H9 (cell line): ENCODE results near the gene SCAMP5. TPM values are rescaled to one million over a fixed set of nuclear protein-coding genes. Genes with fewer than 3 reads are reported as not detected.
A peak's percentile ranks its signal among the peaks of the same experiment; 100 is the strongest.

ENCODE experiments used
- DNase-seq: peaks from one replicate; pipeline ENCODE4 v3.0.0-alpha.2; 2017
- H2AFZ ChIP-seq: one replicate; pipeline ENCODE4 v1.6.1; 2013; ENCODE audit warnings: mild to moderate bottlenecking, low read length, control low read depth, moderate library complexity
- H2AK5ac ChIP-seq: 2 replicates; pipeline ENCODE4 v1.6.1; 2013; ENCODE audit warnings: low read length, control low read depth, mixed read lengths; ENCODE audit not compliant: insufficient read length
- H2BK120ac ChIP-seq: one replicate; pipeline ENCODE4 v1.6.1; 2013; ENCODE audit warnings: low read depth, mild to moderate bottlenecking, low read length, control low read depth, inconsistent platforms; ENCODE audit not compliant: poor library complexity, severe bottlenecking
- H2BK12ac ChIP-seq: 2 replicates; pipeline ENCODE4 v1.6.1; 2013; ENCODE audit warnings: low read length, control low read depth, mixed read lengths, low read depth; ENCODE audit not compliant: insufficient read length
- H2BK15ac ChIP-seq: 2 replicates; pipeline ENCODE4 v1.6.1; 2013; ENCODE audit warnings: low read depth, low read length, control low read depth
- H2BK20ac ChIP-seq: one replicate; pipeline ENCODE4 v1.6.1; 2013; ENCODE audit warnings: low read depth, mild to moderate bottlenecking, low read length, control low read depth, inconsistent platforms; ENCODE audit not compliant: poor library complexity, severe bottlenecking
- H2BK5ac ChIP-seq: 2 replicates; pipeline ENCODE4 v1.6.1; 2013; ENCODE audit warnings: low read length, control low read depth, mixed read lengths; ENCODE audit not compliant: insufficient read length
- H3K14ac ChIP-seq: 2 replicates; pipeline ENCODE4 v1.6.1; 2013; ENCODE audit warnings: low read length, control low read depth; ENCODE audit not compliant: insufficient read depth
- H3K18ac ChIP-seq: 2 replicates; pipeline ENCODE4 v1.6.1; 2013; ENCODE audit warnings: low read depth, mild to moderate bottlenecking, mixed read lengths, low read length, control low read depth; ENCODE audit not compliant: insufficient read length
- H3K23ac ChIP-seq: 2 replicates; pipeline ENCODE4 v1.6.1; 2013; ENCODE audit warnings: low read length, control low read depth, mixed read lengths, low read depth; ENCODE audit not compliant: insufficient read length
- H3K23me2 ChIP-seq: 2 replicates; pipeline ENCODE4 v1.6.1; 2013; ENCODE audit warnings: low read depth, mild to moderate bottlenecking, mixed read lengths, low read length, control low read depth; ENCODE audit not compliant: insufficient read length, poor library complexity, severe bottlenecking
- H3K27ac ChIP-seq: 2 replicates; pipeline ENCODE4 v1.5.1; 2013; ENCODE audit warnings: low read length, control low read depth, mixed read lengths, low read depth; ENCODE audit not compliant: insufficient read length
- H3K27me3 ChIP-seq: 2 replicates; pipeline ENCODE4 v1.6.1; 2013; ENCODE audit warnings: low read length, control low read depth, inconsistent platforms; ENCODE audit not compliant: insufficient read depth
- H3K4ac ChIP-seq: 2 replicates; pipeline ENCODE4 v1.6.1; 2013; ENCODE audit warnings: low read depth, mild to moderate bottlenecking, control low read depth, inconsistent platforms, low read length, moderate library complexity
- H3K4me1 ChIP-seq: 2 replicates; pipeline ENCODE4 v1.6.1; 2013; ENCODE audit warnings: low read length, control low read depth, inconsistent platforms; ENCODE audit not compliant: insufficient read depth
- H3K4me2 ChIP-seq: 2 replicates; pipeline ENCODE4 v1.6.1; 2013; ENCODE audit warnings: low read length, control low read depth, mixed read lengths; ENCODE audit not compliant: insufficient read length, insufficient read depth
- H3K56ac ChIP-seq: 2 replicates; pipeline ENCODE4 v1.6.1; 2013; ENCODE audit warnings: low read depth, mild to moderate bottlenecking, mixed read lengths, low read length, control low read depth; ENCODE audit not compliant: insufficient read length
- H3K79me1 ChIP-seq: 2 replicates; pipeline ENCODE4 v1.6.1; 2013; ENCODE audit warnings: low read depth, mild to moderate bottlenecking, moderate library complexity, low read length, control low read depth, inconsistent platforms; ENCODE audit not compliant: insufficient read depth, poor library complexity, severe bottlenecking
- H3K79me2 ChIP-seq: 2 replicates; pipeline ENCODE4 v1.6.1; 2013; ENCODE audit warnings: low read length, control low read depth, inconsistent platforms; ENCODE audit not compliant: insufficient read depth
- H3K9ac ChIP-seq: 2 replicates; pipeline ENCODE4 v1.6.1; 2013; ENCODE audit warnings: low read length, control low read depth, mixed read lengths; ENCODE audit not compliant: insufficient read length; ENCODE audit errors: extremely low read depth
- H3K9me3 ChIP-seq: one replicate; pipeline ENCODE4 v1.6.1; 2013; ENCODE audit warnings: low read depth, low read length, inconsistent platforms; ENCODE audit not compliant: control insufficient read depth
- H3T11ph ChIP-seq: one replicate; pipeline ENCODE4 v1.6.1; 2013; ENCODE audit warnings: mild to moderate bottlenecking, low read length, control low read depth, inconsistent platforms
- H4K20me1 ChIP-seq: one replicate; pipeline ENCODE4 v1.6.1; 2013; ENCODE audit not compliant: control insufficient read depth, insufficient read length, insufficient read depth
- H4K5ac ChIP-seq: 2 replicates; pipeline ENCODE4 v1.6.1; 2013; ENCODE audit warnings: low read depth, mild to moderate bottlenecking, mixed read lengths, low read length, control low read depth; ENCODE audit not compliant: insufficient read length
- H4K8ac ChIP-seq: replicated peaks from 2 replicates; pipeline ENCODE4 v1.6.1; 2013; ENCODE audit warnings: low read length, control low read depth, mixed read lengths, low read depth; ENCODE audit not compliant: insufficient read length
- H4K91ac ChIP-seq: 2 replicates; pipeline ENCODE4 v1.6.1; 2013; ENCODE audit warnings: low read depth, mild to moderate bottlenecking, moderate library complexity, mixed read lengths, low read length, control low read depth; ENCODE audit not compliant: insufficient read length
- H3K27ac Mint-ChIP-seq, 3 experiments: 2 replicates in 2 of 3; 3 replicates in 1 of 3; pipeline ENCODE4 v1.8.0; 2020 to 2021; ENCODE audit warnings: mixed read lengths in 3 of 3, mild to moderate bottlenecking in 1 of 3, moderate library complexity in 1 of 3
- H3K27me3 Mint-ChIP-seq: 2 replicates; pipeline ENCODE4 v1.8.0; 2021; ENCODE audit warnings: low read depth, mild to moderate bottlenecking, moderate library complexity, mixed read lengths
- H3K36me3 Mint-ChIP-seq, 3 experiments: 2 replicates in 2 of 3; 3 replicates in 1 of 3; pipeline ENCODE4 v1.8.0; 2020 to 2021; ENCODE audit warnings: low read depth in 3 of 3, mixed read lengths in 3 of 3; ENCODE audit not compliant: insufficient read depth in 1 of 3
- H3K4me1 Mint-ChIP-seq, 2 experiments: 2 replicates each; pipeline ENCODE4 v1.8.0; 2020; ENCODE audit warnings: mixed read lengths in 2 of 2
- H3K4me3 Mint-ChIP-seq, 2 experiments: 2 replicates in 1 of 2; 3 replicates in 1 of 2; pipeline ENCODE4 v1.8.0; 2020 to 2021; ENCODE audit warnings: mild to moderate bottlenecking in 2 of 2, mixed read lengths in 2 of 2, moderate library complexity in 1 of 2
- H3K9me3 Mint-ChIP-seq, 2 experiments: 2 replicates in 1 of 2; 3 replicates in 1 of 2; pipeline ENCODE4 v1.8.0; 2020; ENCODE audit warnings: mild to moderate bottlenecking in 2 of 2, mixed read lengths in 2 of 2, moderate library complexity in 1 of 2
- WGBS: extraction: QIAGEN DNeasy Blood & Tissue Kit; methylation state at CpG from one replicate; pipeline ENCODE4 v1.1.7; 2013; ENCODE audit warnings: missing lambda C conversion rate, low lambda C conversion rate, mixed read lengths; ENCODE audit not compliant: insufficient read length; ENCODE audit errors: extremely low coverage; 5-methylcytosine and 5-hydroxymethylcytosine counted together
- total RNA-seq: library from RNA; stranded (reverse); gene quantifications from 2 replicates; pipeline ENCODE4 v1.2.1, GENCODE V29; 2021
- TF ChIP-seq, protein P1 (sequence below): fragments of 200-600 bp; sonication (generic); conservative IDR thresholded peaks from 3 replicates; pipeline ENCODE4 v1.8.0; 2021; ENCODE audit warnings: antibody characterized with exemption, mild to moderate bottlenecking

SCAMP5 gene
- total RNA-seq, 1 experiment from 2014 or later = 47.8 TPM

DNA sequence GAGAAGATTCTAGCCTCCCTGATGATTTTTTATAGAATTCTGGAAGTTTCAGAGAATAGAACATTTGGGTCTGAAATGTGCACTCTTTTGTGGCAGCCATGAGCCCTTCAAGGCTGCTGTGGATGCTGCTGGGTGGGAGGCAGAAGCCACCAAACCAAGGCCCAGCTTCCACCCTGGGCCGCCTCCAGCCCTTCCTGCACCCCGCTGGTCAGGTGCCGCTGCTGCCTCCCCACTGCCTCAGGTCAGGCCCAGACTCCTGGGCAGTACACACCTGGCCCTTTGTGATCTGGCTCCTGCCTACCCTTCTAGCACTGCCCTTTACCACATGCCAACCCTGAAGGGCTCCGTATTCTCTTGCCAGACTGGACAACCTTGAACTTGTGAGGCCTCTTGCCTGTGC is 56.3 kb downstream of the SCAMP5 start:
- H3K9ac ChIP-seq = no peak overlapping the region
- no peak overlapping the region for H2BK15ac ChIP-seq
- no peak overlapping the region for H4K8ac ChIP-seq
- no peaks in the 10 kb centered on the region for H3K79me2 ChIP-seq
- no CpG with 5 or more reads among the region's 4 CpGs for WGBS
- no peak overlapping the region for H4K91ac ChIP-seq
- no peaks in the 10 kb centered on the region for H3K27me3 ChIP-seq
- H3K27ac ChIP-seq = no peak overlapping the region
- no peaks in the 10 kb centered on the region for H3K79me1 ChIP-seq
- no peak for DNase-seq
- no peak overlapping the region for H2AFZ ChIP-seq
- TF ChIP-seq, protein P1, sequence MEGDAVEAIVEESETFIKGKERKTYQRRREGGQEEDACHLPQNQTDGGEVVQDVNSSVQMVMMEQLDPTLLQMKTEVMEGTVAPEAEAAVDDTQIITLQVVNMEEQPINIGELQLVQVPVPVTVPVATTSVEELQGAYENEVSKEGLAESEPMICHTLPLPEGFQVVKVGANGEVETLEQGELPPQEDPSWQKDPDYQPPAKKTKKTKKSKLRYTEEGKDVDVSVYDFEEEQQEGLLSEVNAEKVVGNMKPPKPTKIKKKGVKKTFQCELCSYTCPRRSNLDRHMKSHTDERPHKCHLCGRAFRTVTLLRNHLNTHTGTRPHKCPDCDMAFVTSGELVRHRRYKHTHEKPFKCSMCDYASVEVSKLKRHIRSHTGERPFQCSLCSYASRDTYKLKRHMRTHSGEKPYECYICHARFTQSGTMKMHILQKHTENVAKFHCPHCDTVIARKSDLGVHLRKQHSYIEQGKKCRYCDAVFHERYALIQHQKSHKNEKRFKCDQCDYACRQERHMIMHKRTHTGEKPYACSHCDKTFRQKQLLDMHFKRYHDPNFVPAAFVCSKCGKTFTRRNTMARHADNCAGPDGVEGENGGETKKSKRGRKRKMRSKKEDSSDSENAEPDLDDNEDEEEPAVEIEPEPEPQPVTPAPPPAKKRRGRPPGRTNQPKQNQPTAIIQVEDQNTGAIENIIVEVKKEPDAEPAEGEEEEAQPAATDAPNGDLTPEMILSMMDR = no peak
- peaks cover 9 to 13% (median 11%) of the 10 kb centered on the region in 3 experiments; a peak in 6 of 7 replicates for H3K36me3 Mint-ChIP-seq
- no peak overlapping the region for H2BK5ac ChIP-seq
- no peak overlapping the region for H2BK20ac ChIP-seq
- H3K27me3 Mint-ChIP-seq = no peaks in the 10 kb centered on the region; the same call in 1 of the 2 replicates
- H4K5ac ChIP-seq = no peak overlapping the region
- no peak overlapping the region for H3T11ph ChIP-seq
- no peak overlapping the region for H3K56ac ChIP-seq
- no peaks in the 10 kb centered on the region for H3K4me1 ChIP-seq
- H2BK120ac ChIP-seq = no peak overlapping the region
- H3K23ac ChIP-seq = no peak overlapping the region
- no peak overlapping the region for H3K18ac ChIP-seq
- H3K4me3 Mint-ChIP-seq = no peak overlapping the region
- H3K9me3 ChIP-seq = no peaks in the 10 kb centered on the region
- no peaks in the 10 kb centered on the region for H3K9me3 Mint-ChIP-seq
- H3K4ac ChIP-seq = no peak overlapping the region
- no peak overlapping the region for H3K4me2 ChIP-seq
- H2BK12ac ChIP-seq = no peak overlapping the region
- H3K23me2 ChIP-seq = no peaks in the 10 kb centered on the region
- no peak overlapping the region for H2AK5ac ChIP-seq
- H4K20me1 ChIP-seq = no peaks in the 10 kb centered on the region
- peak overlapping the region in 2 of 3 experiments; percentile 44 to 74; a peak in 1 of 7 replicates for H3K27ac Mint-ChIP-seq
- H3K14ac ChIP-seq = no peak overlapping the region; the same call in 1 of the 2 replicates
- H3K4me1 Mint-ChIP-seq = peaks cover under 1 to 9% of the 10 kb centered on the region in 2 experiments
